GM04504 (cell line): ENCODE measurements around the gene ZFR.
"Not testable (repeated sequence)": the region's sequence is repeated elsewhere in the genome, so short reads cannot be mapped to it uniquely, and the experiment has no call there.

Experiments
- DNase-seq: peaks from one replicate; pipeline ENCODE4 v3.0.0-alpha.2; 2012; ENCODE audit warnings: low read depth

Gene ZFR

DNA sequence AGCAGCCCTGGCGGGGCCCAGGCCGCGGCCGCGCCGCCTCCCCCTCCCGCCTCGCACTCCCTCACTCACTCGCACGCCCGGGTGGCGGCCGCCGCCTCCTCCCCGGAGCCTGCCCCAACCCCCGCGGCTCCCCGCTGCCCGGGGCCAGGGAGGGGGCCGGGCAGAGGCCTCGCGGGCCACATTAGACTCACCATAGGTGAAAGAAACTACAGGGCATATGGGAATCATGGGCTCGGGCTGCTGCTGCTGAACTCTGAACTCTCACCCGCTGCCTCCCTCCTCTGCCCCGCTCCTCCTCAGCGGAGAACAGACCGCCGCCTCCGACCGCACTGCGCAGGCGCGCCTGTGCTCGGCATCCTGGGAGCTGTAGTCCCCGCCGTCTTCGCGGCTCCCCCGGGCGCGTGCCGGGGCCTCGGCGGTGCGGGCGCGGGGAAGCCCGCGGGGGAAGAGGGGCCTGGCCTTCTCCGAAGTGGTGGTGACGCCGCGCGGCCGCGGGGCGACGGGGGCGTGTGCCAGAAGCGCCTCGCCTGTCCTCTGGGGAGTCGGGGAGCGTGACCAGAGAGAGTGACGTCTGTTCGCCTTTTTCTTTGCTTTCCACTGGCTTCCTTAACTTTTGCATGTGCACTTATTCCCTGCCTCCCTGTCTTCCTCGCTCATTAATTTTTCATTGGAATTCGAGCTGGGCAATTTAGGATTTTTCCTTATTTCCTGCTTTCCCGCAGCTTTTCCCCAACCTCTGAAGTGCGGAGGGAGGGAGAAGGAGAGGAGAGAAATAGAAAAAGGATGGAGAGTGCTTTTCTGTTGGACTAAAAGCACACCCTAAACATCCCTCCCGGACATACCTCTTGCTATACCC lies at the start of gene ZFR:
ZFR (minus strand) TSS at position 310 of the 856 bp plus-strand sequence; CDS start at position 228, 82 bp downstream.
- DNase-seq: peak; percentile 75

DNA sequence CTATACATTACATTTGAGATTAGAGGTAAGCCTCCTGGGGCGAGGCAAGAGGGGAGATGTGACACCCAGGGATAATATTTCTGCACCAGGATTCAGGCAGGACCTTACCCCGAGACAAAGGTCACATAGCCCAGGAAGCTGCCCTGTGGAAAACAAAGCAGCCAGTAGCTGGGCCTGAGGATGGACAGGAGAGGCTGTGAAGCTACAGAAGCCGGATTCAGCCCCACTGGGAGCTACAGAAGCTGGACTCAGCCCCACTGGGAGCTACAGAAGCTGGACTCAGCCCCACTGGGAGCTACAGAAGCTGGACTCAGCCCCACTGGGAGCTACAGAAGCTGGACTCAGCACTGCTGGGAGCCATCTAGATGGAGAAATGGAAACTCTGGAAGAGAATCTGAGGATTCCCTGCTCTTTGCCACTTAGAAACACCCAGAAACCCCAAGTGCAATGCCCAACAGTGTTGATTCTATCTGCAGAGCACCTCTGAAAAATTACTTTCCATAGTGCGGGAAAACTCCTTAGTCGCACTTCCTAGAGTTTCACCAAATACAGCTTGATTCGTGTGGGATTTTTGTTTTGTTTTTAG lies 46.5 kb upstream of the ZFR start:
- no peak for DNase-seq

DNA sequence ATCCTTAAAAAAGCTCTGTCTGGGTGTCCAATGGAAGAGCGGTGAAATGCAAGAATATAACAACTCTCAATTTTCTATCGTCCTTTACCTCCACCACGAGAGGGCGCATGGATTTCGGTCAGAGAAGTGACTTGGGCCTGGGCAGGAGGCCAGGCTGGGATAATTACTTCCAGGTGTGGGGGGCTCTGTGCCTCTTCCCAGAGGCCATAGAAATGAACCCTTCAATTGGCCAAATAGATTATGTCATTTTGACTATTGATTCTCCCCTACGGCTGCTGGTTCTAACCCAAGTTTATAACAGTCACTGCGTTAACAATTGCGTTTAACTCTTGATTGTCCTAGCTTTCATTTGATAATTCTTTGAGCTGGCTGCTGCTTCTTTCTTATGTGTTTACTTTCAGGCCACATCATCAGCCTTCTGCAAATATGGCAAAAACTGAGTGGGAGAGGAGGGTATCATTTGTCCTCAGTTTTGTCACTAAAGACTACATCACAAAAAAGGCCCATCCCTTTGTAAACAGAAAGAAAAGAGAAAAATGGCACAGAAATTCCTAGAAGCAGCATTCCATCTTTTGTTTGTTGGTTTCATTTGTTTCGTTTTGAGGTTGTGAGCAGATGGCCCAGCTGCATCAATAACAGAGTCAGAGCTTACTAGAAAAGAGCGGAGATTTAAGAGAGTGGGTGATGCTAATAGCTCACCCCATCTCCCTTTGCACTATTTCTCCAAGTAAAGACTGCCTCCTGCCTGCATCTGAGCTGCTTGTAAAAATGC lies 45.4 kb upstream of the ZFR start:
- peak; percentile 70 for DNase-seq

DNA sequence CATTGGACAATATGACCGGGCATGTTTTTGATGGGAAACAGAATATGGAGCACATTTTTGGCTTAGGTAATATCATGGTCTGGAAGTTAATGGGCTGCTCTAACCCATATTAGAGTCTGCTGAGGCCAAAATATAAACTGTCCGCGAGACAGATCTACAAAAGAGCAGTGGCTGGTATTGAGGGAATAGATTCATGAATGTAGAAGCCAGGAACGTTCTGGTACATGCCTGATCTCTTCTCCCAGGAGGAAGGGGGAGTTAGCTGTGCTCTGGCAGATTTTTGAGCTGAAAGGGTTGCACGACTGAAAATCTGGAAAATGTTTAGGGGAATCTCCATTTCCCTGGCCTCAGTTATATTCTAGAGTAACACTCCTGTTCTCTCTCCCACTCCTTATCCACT lies 42.9 kb upstream of the ZFR start:
- no peak for DNase-seq

DNA sequence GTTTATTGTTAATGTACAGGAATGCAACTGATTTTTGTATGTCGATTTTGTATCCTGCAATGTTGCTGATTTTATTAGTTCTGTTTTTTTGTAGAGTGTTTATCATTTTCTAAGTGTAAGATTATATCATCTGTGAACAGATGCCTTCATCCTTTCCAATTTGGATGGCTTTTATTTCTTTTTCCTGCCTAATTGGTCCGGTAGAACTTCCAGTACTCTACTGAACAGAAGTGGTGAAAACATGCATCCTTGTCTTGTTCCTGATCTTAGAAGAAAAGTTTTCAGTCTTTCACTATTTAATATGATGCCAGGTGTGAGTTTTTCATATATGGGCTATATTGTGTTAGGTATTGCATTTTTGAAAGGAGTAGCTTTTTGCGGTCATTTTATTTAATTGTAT lies 42.5 kb upstream of the ZFR start:
- DNase-seq: no peak

DNA sequence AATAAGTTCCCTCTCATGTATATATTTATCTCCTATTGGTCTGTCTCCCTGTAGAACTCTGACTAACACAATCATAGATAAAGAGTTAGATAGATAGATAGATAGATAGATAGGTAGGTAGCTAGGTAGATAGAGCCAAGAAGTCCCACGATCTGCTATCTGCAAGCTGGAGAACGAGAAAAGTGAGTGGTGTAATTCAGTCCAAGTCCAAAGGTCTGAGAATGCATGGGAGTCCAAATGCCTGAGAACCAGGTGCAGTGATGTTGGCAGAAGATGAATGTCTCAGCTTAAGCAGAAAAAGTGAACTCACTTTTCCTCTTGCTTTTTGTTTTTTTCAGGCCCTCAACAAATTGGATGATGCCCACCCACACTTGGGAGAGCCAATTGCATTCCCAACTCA lies 37.7 kb upstream of the ZFR start:
- no peak for DNase-seq

DNA sequence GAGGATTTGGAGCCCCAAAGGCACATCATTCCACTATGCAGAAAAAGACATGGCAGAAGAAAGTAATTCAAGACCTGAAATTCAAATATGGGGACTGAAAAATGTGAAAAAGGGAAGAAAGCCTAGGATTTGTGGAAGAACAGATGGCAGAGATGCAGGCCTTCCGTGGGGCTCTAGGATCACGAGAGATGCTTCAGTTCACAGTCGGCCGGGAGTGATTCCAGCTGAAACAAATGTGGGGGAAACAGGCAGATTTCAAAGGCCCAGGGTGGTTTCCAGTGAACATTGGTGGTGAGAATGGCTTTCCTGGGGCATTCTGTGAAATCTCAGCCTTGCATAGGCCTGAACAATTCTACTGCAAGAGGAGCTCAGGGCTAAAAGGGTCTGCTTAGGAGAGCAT lies 34.6 kb upstream of the ZFR start:
- DNase-seq: no peak

DNA sequence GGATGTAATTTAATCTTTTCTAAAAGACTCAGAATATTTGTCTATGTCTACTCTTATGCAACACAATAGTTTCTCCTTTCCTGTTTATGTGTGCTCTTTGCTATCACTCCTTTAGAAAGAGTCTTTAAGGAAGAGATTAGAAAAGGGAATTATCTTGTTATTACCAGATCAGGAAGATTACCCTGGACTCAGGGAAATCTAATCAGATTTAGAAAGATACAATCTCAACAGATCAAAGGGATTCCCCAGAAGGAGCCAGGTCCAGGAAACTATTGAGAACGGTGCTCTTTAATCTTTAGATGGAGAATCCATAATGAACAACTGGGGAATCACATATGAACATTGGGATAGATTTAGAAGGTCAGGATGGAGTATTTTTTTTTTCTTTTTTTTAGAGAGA lies 32.4 kb upstream of the ZFR start:
- no peak for DNase-seq

DNA sequence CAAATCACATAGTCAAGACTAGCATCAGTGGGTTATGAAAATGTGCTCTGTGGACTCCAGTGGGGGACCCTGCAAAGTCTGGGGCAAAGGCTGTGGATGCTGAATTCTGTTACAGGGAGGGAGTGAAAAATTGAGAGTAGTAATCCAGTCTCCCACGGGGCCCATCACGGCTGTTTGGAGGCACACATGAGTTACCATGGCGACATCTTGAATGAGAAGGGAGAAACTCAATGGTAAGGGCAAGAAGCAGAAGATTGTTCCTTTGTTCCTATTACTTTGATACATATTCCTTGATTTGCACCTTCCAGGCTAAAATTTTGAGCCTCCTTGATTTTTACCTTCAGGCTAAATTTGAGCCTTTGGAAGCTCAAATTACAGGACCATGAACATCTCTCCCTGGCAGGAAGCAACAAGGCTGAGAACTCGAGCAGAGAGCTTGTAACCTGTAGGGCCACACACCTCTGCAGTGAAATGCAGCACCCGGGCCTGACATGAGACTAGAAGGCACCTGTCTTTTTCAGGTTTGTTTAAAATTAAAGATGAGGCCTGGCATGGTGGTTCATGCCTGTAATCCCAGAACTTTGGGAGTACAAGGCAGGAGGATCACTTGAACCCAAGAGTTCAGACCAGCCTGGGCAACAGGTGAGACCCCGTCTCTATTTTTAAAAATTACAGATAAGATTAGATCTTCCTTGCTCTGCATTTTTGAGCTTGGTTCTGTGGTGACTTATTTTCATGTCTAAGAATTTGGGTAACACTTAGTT lies 31.0 kb upstream of the ZFR start:
- DNase-seq: no peak

DNA sequence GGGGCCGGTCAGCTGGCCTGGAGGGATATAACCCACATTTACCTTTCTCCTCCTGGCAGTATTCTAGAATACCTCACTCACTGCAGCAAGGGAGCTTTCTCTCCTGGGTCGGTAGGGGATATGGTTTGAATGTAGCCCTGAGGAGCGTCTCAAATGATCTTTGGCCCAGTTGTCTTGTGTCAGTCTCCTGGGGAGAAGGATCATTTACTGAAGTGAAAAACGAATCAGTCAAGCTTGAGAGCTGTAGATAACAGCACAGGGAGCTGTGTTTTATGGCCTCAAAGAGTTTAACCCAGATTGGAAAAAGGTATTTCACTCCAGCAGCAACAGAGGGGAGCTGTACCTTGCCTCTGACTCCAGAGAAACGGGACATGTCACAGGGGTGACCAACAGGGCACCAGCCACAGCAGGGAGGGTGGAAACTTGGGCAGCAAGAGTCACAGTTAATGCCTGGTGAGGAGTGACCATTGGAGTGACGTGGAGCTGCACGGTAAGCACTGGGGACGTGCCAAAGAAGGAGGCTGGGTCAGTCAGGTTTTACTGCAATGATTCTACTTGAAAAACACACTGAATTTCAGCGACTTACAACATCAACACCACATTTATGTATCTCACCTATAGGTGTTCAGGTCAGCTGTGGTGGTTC lies 29.8 kb upstream of the ZFR start:
- no peak for DNase-seq

DNA sequence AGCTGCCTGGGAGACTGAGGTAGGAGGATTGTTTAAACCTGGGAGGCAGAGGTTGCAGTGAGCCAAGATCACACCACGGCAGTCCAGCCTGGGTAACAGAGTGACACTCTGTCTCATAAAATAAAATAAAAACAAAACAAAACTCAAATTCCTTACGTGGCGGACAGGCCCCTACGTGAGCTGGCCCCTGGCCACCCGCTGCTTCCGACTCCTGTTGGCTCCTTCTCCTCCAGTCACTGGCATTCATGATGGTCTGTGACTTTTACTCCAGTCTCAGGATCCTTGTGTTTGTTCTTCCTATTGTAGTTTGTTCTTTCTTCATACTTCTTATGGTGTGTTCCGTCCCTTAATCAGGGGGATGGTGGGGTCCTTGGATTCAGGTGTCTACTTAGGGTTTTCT lies 28.5 kb upstream of the ZFR start:
- DNase-seq: no peak

DNA sequence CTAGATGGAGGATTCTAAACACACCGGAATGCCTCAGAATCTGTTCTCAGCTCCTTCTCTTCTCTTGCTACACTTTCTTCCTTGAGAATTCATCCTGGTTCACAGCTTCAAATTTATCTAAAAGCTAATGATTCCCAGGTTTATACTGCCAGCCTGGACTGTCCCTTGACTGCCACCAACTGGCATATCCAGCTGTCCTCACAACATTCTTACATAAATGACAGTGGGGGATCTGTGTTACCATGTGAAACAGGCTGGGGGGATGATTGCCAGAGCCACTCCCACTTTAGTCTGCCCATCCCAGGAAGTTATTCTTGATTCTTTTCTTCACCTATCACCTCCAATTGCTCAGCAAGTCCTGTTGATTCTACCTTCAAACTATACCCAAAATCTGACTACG lies 27.2 kb upstream of the ZFR start:
- no peak for DNase-seq

DNA sequence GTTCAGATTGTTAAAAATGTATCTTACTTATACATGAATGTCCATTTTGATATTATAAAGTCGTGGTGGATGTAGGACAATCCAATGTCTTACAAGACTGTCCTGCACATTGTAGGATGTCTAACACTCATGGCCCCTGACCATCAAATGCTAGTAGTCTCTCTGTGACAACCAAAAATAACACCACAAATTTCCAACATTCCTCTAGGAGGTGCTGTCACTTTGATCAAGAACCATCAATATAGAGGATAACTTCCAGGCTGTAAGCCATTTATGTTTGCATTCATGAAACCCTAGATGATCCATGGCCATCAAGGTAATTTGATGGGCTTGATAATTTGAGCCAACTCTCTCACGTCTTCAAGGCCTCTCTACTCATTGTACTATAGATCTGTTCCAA lies 20.5 kb upstream of the ZFR start:
- DNase-seq: no peak

DNA sequence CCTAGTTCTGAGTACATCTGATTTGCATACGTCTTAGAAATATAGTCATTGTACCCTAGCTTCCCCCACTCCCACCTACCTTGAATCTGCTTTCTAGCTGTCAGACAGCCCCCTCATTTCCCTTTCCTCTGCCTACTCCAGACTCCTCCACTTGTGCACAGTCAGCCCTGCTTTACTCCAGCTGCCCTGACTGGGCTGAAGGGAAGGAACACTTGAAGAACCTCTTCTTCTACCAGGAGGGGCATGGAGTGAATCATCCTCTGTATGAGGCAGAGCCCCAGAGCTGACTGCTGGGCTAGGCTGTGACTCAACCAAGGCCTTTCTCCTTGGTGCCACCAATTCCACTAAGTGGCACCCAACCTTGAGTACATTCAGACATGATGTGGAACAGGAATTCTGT lies 18.1 kb upstream of the ZFR start:
- DNase-seq: no peak

DNA sequence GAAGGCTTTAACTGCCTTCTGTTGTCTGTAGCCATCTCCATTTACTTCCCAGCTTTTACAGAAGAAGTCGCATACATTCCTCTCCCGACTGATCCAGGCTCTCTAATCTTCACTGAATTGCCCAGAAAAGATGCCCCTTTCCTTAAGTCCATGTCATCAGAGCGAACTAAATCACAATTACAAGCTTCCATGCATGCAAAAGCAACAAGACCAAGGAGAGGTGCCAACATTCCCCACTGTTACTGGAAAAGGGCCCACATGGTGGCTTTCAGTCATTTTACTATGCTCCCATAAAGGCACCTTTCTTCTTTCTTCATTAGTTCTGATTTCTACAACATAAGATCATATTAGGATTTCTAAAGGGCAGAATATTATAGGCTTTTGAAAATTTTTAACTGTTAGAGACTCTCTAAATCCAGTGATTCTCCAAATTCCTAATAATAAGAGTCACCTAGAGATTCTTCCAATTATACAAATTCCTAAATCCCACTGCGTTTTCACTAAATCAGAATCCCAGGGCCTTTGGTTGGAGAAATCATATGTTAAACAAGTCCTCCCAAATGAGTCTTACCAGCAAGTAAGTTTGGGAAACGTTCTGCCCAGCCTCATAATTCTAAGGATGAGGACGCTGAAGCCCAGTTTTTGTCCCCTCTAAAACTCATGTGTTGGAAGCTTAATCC lies 17.0 kb upstream of the ZFR start:
- no peak for DNase-seq

DNA sequence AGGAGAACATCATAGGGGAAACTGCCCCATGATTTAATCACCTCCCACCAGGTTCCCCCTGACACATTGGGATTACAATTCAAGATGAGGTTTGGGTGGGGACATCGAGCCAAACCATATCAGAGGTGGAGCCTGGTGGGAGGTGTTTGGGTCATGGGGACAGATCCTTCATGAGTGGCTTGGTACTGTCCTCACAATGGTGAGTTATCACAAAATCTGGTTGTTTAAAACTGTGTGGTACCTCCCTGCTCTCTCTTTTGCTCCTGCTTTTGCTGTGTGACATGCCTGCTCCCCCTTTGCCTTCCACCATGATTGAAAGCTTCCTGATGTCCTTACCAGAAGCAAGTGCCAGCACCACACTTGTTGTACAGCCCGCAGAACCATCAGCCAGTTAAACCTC lies 16.2 kb upstream of the ZFR start:
- no peak for DNase-seq

DNA sequence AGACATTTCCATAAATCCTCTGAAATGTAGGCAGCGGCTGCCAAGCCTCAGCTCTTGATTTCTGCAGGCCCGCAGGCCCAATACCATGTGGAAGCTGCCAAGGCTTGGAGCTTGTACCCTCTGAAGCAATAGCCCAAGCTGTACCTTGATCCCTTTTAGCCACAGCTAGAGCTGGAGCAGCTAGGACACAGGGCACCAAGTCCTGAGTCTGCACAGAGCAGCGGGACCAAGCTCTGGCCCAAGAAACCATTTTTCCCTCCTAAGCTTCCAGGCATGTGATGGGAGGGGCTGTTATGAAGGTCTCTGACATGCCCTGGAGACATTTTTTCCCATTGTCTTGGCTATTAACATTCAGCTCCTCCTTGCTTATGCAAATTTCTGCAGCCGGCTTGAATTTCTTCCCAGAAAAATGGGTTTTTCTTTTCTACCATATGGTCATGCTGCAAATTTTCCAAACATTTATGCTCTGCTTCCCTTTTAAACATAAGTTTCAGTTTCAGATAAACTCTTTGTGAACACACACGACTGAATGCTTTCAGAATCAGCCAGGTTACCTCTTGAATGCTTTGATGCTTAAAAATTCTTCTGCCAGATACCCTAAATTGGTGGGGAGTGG lies 14.4 kb upstream of the ZFR start:
- no peak for DNase-seq

DNA sequence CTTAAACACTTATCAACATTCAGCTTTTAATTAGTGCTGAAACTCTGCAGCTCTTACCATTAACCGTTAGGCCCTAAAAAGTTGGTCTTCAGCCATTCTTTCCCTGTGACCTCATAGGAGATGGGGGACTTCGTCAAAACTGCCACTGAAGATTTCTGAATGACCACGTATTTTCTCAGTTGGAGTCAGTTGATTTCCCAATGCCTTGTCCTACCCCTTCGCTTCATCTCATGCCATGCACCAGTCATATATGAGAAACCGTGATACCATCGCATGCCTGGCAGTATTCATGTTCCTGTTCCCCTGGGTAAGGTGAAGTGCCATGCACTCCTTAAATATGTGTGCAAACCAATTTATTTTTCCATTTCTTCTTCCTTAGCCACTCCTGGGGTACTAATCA lies 10.8 kb upstream of the ZFR start:
- no peak for DNase-seq

DNA sequence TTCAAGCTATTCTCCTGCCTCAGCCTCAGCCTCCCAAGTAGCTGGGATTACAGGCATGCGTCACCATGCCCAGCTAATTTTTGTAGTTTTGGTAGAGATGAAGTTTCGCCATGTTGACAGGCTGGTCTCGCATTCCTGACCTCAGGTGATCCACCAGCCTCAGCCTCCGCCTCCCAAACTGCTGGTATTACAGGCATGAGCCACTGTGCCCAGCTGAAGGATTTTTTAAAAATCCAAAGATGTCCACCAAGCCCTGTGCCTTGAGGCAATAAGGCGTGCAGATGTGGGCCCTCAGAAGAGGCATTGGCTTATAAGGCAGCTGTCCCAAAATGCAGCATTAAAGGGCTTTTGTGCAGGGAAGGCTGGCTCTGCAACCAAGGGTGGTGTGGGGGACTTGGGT lies 10.3 kb upstream of the ZFR start:
- DNase-seq: no peak

DNA sequence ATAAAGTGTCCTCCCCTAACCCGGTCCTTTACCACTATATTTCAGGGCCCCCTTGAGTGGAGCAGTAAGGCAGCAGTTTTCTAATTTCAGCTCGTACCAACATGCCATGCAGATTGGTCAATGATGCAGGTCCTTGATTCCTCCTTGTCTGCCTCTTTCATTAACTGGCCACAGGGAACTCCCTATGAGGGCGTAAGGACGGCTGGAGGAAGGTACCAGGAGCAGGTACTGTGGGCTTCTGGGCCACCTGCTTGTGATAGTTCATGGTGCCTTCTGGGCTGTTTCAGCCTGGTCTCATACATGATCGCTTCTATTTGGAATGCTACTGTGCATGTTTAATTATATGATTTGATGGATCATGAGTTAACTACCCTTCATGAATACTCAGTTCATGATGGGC lies 9.4 kb upstream of the ZFR start:
- no peak for DNase-seq

DNA sequence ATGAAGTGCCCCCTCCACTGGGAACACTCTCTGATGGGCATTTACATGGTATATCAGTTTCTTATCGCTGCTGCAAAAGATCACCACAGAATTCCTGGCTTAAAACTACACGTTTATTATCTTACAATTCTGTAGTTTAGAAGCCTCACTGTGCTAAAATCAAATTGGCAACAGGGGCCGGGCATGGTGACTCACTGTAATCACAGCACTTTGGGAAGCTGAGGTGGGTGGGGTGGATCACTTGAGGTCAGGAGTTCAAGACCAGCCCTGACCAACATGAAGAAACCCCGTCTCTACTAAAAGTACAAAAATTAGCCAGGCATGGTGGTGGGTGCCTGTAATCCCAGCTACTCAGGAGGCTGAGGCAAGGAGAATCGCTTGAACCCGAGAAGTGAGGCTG lies 7.8 kb upstream of the ZFR start:
- not testable (repeated sequence) for DNase-seq
